ENCODE data around the gene MYRIP.

DNA sequence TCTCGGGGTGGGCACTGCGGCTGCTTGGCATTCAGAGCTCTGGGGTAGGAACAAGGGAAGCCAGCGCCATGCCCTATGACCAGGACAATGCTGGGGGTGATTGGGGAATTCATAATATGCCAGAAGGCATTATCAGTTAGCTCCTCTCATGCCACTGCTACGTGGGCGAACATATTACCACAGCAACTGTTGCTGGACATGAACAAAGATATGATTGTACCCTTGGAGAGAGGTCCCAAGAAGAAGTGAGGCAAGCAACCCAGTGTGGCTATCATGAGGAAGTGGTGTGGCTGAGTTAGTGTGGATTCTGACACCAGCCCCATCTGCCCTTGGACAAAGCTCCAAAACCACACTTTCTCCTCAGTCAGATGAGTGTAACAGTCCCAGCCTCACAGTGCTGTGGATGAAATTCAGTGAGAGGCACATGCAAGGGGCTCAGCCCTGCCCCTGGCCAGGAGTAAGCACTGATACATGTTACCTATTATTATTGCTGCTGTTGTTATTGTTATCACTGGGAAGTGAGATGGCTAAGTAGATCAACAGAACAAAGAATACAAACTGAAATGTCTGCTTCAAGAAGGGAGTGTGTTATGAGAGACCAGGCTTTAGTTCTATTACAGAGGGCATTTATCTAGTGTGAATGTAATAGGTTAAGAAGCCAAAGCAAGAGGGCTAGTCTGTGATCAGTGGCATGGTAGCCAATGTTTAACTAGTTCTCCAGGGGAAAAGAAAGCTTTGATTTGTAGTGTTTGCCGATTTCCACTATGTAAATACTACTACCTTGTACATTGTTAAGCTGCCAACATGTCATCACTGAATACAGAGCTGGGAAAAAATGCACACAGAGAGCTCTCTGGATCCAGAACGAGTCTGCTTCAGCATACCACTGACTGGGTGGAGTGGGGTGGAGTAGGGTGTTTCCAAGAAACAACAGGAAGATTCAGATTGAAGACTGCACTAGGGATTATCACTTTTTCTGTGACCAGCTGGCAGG lies 277.8 kb downstream of the MYRIP start:
- no peak for TF ChIP-seq CTCF (IDR thresholded peaks at IDR 0.05)
- no peak for TF ChIP-seq EP300 (IDR thresholded peaks at IDR 0.05)

All from suprapubic skin (tissue), 3 donors.